Naive thymus-derived CD4-positive, alpha-beta T cell (primary cell): Measurements from ENCODE around the gene RAD1. TPM values are rescaled to one million over a fixed set of nuclear protein-coding genes. Genes with fewer than 3 reads are reported as not detected.

Experiments
- ATAC-seq: fragments of 150-1000 bp; cut with Tn5 transposase; 2 replicates; pipeline ENCODE4 v1.10.0; 2021; ENCODE audit warnings: mild to moderate bottlenecking, moderate library complexity
- CTCF ChIA-PET: fragments of 350-600 bp; sonication (Branson Sonifier 250); formaldehyde crosslinking; loops from one replicate; lab custom pipeline; 2021; ENCODE audit warnings: antibody characterized with exemption; lab: Charles Lee
- POLR2A ChIA-PET: fragments of 350-600 bp; sonication (Branson Sonifier 250); formaldehyde crosslinking; loops from one replicate; lab custom pipeline; 2021; ENCODE audit warnings: antibody characterized with exemption, inconsistent platforms; lab: Charles Lee
- DNase-seq, 9 donors: peaks; one replicate each; pipeline versions ENCODE4 v3.0.0 to v3.0.0-alpha.2; 2020 to 2022; ENCODE audit warnings: mixed read lengths in 1 of 9
- H3K27ac ChIP-seq: one replicate; pipeline ENCODE4 v1.7.0; 2013; ENCODE audit warnings: mild to moderate bottlenecking, low read depth, low read length, moderate library complexity
- H3K27me3 ChIP-seq, 2 donors: one replicate each; pipeline ENCODE4 v1.7.0; 2013; ENCODE audit warnings: low read length in 2 of 2, mild to moderate bottlenecking in 2 of 2, moderate library complexity in 2 of 2; ENCODE audit not compliant: control insufficient read depth in 2 of 2, insufficient read depth in 2 of 2
- H3K36me3 ChIP-seq, 3 experiments: 1 replicate in 2 of 3; 2 replicates in 1 of 3; pipeline ENCODE4 v1.7.0; 2013; ENCODE audit warnings: low read length in 3 of 3, mild to moderate bottlenecking in 3 of 3, moderate library complexity in 1 of 3; ENCODE audit not compliant: insufficient read depth in 3 of 3, control insufficient read depth in 2 of 3
- H3K4me1 ChIP-seq, 2 donors: one replicate each; pipeline ENCODE4 v1.7.0; 2013; ENCODE audit warnings: low read length in 2 of 2, mild to moderate bottlenecking in 2 of 2, moderate library complexity in 1 of 2; ENCODE audit not compliant: control insufficient read depth in 2 of 2, insufficient read depth in 2 of 2
- H3K4me3 ChIP-seq: 2 replicates; pipeline ENCODE4 v1.7.0; 2013; ENCODE audit warnings: mild to moderate bottlenecking, low read length
- H3K9me3 ChIP-seq, 3 experiments: 1 replicate in 2 of 3; 2 replicates in 1 of 3; pipeline ENCODE4 v1.7.0; 2013; ENCODE audit warnings: low read length in 3 of 3; ENCODE audit not compliant: control insufficient read depth in 2 of 3
- H3K27ac Mint-ChIP-seq, 9 donors: one replicate each; pipeline ENCODE4 v1.8.0; 2020 to 2022; ENCODE audit warnings: mixed read lengths in 9 of 9, mild to moderate bottlenecking in 8 of 9, moderate library complexity in 5 of 9, inconsistent platforms in 2 of 9
- H3K27me3 Mint-ChIP-seq, 5 donors: one replicate each; pipeline ENCODE4 v1.8.0; 2021 to 2022; ENCODE audit warnings: mixed read lengths in 5 of 5, mild to moderate bottlenecking in 1 of 5
- H3K36me3 Mint-ChIP-seq, 5 donors: one replicate each; pipeline ENCODE4 v1.8.0; 2020 to 2022; ENCODE audit warnings: mixed read lengths in 5 of 5, mild to moderate bottlenecking in 3 of 5, inconsistent platforms in 1 of 5
- H3K4me1 Mint-ChIP-seq, 7 donors: one replicate each; pipeline ENCODE4 v1.8.0; 2020 to 2022; ENCODE audit warnings: mixed read lengths in 7 of 7, mild to moderate bottlenecking in 3 of 7, inconsistent platforms in 1 of 7
- H3K4me3 Mint-ChIP-seq, 10 donors: one replicate each; pipeline ENCODE4 v1.8.0; 2020 to 2022; ENCODE audit warnings: mild to moderate bottlenecking in 10 of 10, mixed read lengths in 10 of 10, moderate library complexity in 6 of 10, inconsistent platforms in 2 of 10
- H3K9me3 Mint-ChIP-seq, 11 donors: one replicate each; pipeline ENCODE4 v1.8.0; 2020 to 2022; ENCODE audit warnings: mixed read lengths in 11 of 11, mild to moderate bottlenecking in 4 of 11, inconsistent platforms in 1 of 11, moderate library complexity in 1 of 11
- intact Hi-C, 2 donors: fragments of 100-400 bp; cut with micrococcal nuclease; formaldehyde crosslinking; loops; one replicate each; pipeline ENCODE4 v1.15.1; 2023
- polyA plus RNA-seq, 2 donors: library from polyadenylated mRNA; unstranded; fragments of 300-500 nt; fragmentation: Illumina TruSeq; gene quantifications; one replicate each; pipeline ENCODE4 v1.2.3, GENCODE V29; 2021
- total RNA-seq, 6 experiments: library from RNA in 5 of 6; stranded (reverse) in 5 of 6; gene quantifications; 1 replicate in 5 of 6; 2 replicates in 1 of 6; pipeline ENCODE4 v1.2.3 and lab custom pipeline; 2021 to 2026

The RAD1 gene
- total and polyA plus RNA-seq, 7 experiments from 2014 or later = 18.9 to 29.6 (median 22.4) TPM

- intact Hi-C loops = no loop called here
- no peaks in the 10 kb centered on the region for H3K4me1 ChIP-seq
- POLR2A ChIA-PET = no interaction called here
- no peak overlapping the region for H3K27ac ChIP-seq
- CTCF ChIA-PET = interaction anchor here (0.8 kb wide), 1 partner anchor 9 kb away, joined by 3 read pairs; no protein-coding TSS in a partner anchor
- Mint-ChIP-seq H3K36me3 (no peaks in the 10 kb centered on the region), H3K9me3 (no peaks in the 10 kb centered on the region), H3K4me3 (no peak overlapping the region), H3K27ac (no peak overlapping the region), H3K4me1 (no peaks in the 10 kb centered on the region), H3K27me3 (peaks cover 0 to 4% (median 0%) of the 10 kb centered on the region in 5 donors)
- no peaks in the 10 kb centered on the region for H3K9me3 ChIP-seq
- H3K36me3 ChIP-seq = no peaks in the 10 kb centered on the region
- DNase-seq = no peak
- no peak overlapping the region for H3K4me3 ChIP-seq
- no peak for ATAC-seq
- no peaks in the 10 kb centered on the region for H3K27me3 ChIP-seq
Measured at GRCh38 chr5:34889394-34889793, 25.9 kb downstream of the RAD1 start.

GRCh38 chr5:34886392-34887119 is 28.7 kb downstream of the RAD1 start:
- H3K36me3 ChIP-seq = no peaks in the 10 kb centered on the region
- no peaks in the 10 kb centered on the region for H3K27me3 ChIP-seq
- H3K36me3 Mint-ChIP-seq = no peaks in the 10 kb centered on the region
- H3K4me3 ChIP-seq = no peak overlapping the region
- H3K4me1 Mint-ChIP-seq = no peaks in the 10 kb centered on the region
- peaks cover 4 to 19% (median 10%) of the 10 kb centered on the region in 5 donors for H3K27me3 Mint-ChIP-seq
- H3K4me3 Mint-ChIP-seq = no peak overlapping the region
- CTCF ChIA-PET = interaction anchor here (1.0 kb wide), 1 partner anchor 363 kb away, joined by 3 read pairs; no protein-coding TSS in a partner anchor
- POLR2A ChIA-PET = no interaction called here
- ATAC-seq (no peak), DNase-seq (no peak)
- intact Hi-C loops = no loop called here
- no peak overlapping the region for H3K27ac ChIP-seq
- H3K9me3 ChIP-seq = no peaks in the 10 kb centered on the region
- H3K4me1 ChIP-seq = no peaks in the 10 kb centered on the region
- no peaks in the 10 kb centered on the region for H3K9me3 Mint-ChIP-seq
- no peak overlapping the region for H3K27ac Mint-ChIP-seq

GRCh38 chr5:34881246-34881645 is 34.1 kb downstream of the RAD1 start:
- H3K9me3 Mint-ChIP-seq = peaks cover 0 to 11% (median 2%) of the 10 kb centered on the region in 11 donors
- Histone ChIP-seq H3K27ac (no peak overlapping the region), H3K4me1 (no peaks in the 10 kb centered on the region), H3K27me3 (no peaks in the 10 kb centered on the region), H3K36me3 (no peaks in the 10 kb centered on the region), H3K9me3 (no peaks in the 10 kb centered on the region), H3K4me3 (no peak overlapping the region)
- no peak overlapping the region for H3K27ac Mint-ChIP-seq
- ATAC-seq (no peak), DNase-seq (no peak)
- H3K27me3 Mint-ChIP-seq = peaks cover 4 to 22% (median 11%) of the 10 kb centered on the region in 5 donors
- intact Hi-C loops = no loop called here
- H3K4me1 Mint-ChIP-seq = no peaks in the 10 kb centered on the region
- POLR2A ChIA-PET = no interaction called here
- CTCF ChIA-PET = no interaction called here
- peaks cover 0 to 5% (median 0%) of the 10 kb centered on the region in 5 donors for H3K36me3 Mint-ChIP-seq
- no peak overlapping the region for H3K4me3 Mint-ChIP-seq

GRCh38 chr5:34876275-34876674 is 39.0 kb downstream of the RAD1 start:
- no peaks in the 10 kb centered on the region for H3K36me3 ChIP-seq
- CTCF ChIA-PET = no interaction called here
- H3K4me3 Mint-ChIP-seq = no peak overlapping the region
- no peak for DNase-seq
- H3K4me1 ChIP-seq = no peaks in the 10 kb centered on the region
- no peak for ATAC-seq
- no peaks in the 10 kb centered on the region for H3K27me3 ChIP-seq
- H3K4me3 ChIP-seq = no peak overlapping the region
- no peak overlapping the region for H3K27ac Mint-ChIP-seq
- no peaks in the 10 kb centered on the region for H3K9me3 ChIP-seq
- POLR2A ChIA-PET = no interaction called here
- peaks cover 0 to 5% (median 0%) of the 10 kb centered on the region in 5 donors for H3K36me3 Mint-ChIP-seq
- no peaks in the 10 kb centered on the region for H3K4me1 Mint-ChIP-seq
- intact Hi-C loops = no loop called here
- peaks cover 0 to 10% (median 4%) of the 10 kb centered on the region in 5 donors for H3K27me3 Mint-ChIP-seq
- peaks cover 0 to 24% (median 6%) of the 10 kb centered on the region in 11 donors for H3K9me3 Mint-ChIP-seq
- no peak overlapping the region for H3K27ac ChIP-seq

- ChIA-PET CTCF (interaction anchor here (0.8 kb wide), 1 partner anchor 133 kb away, joined by 6 read pairs; no protein-coding TSS in a partner anchor), POLR2A (no interaction called here)
- Mint-ChIP-seq H3K27ac (no peak overlapping the region), H3K4me3 (no peak overlapping the region), H3K9me3 (peaks cover 0 to 5% (median 0%) of the 10 kb centered on the region in 11 donors), H3K4me1 (no peaks in the 10 kb centered on the region), H3K36me3 (peaks cover 0 to 9% (median 0%) of the 10 kb centered on the region in 5 donors), H3K27me3 (peaks cover 0 to 7% (median 4%) of the 10 kb centered on the region in 5 donors)
- no peaks in the 10 kb centered on the region for H3K27me3 ChIP-seq
- no peaks in the 10 kb centered on the region for H3K4me1 ChIP-seq
- no peak for ATAC-seq
- no peak overlapping the region for H3K4me3 ChIP-seq
- no peaks in the 10 kb centered on the region for H3K9me3 ChIP-seq
- DNase-seq = no peak
- H3K27ac ChIP-seq = no peak overlapping the region
- intact Hi-C loops = no loop called here
- H3K36me3 ChIP-seq = no peaks in the 10 kb centered on the region
Measured at GRCh38 chr5:34870382-34870781, 44.9 kb downstream of the RAD1 start.

GRCh38 chr5:34869256-34869655 is 46.0 kb downstream of the RAD1 start:
- Histone ChIP-seq H3K4me3 (no peak overlapping the region), H3K4me1 (no peaks in the 10 kb centered on the region), H3K9me3 (no peaks in the 10 kb centered on the region), H3K27ac (no peak overlapping the region), H3K36me3 (no peaks in the 10 kb centered on the region), H3K27me3 (no peaks in the 10 kb centered on the region)
- Mint-ChIP-seq H3K36me3 (peaks cover 0 to 9% (median 0%) of the 10 kb centered on the region in 5 donors), H3K9me3 (peaks cover 0 to 2% (median 0%) of the 10 kb centered on the region in 11 donors), H3K27ac (no peak overlapping the region), H3K4me3 (no peak overlapping the region), H3K27me3 (peaks cover 0 to 12% (median 4%) of the 10 kb centered on the region in 5 donors), H3K4me1 (no peaks in the 10 kb centered on the region)
- intact Hi-C loops = no loop called here
- CTCF ChIA-PET = no interaction called here
- DNase-seq = no peak
- ATAC-seq = no peak
- POLR2A ChIA-PET = no interaction called here
